ENCODE measurements around the gene CAV2. TPM values are rescaled to one million over a fixed set of nuclear protein-coding genes. Genes with fewer than 3 reads are reported as not detected.

Gene CAV2
- total and polyA plus RNA-seq, 10 donors, result 15.5 to 107 (median 72.7) TPM

- peak overlapping the region; percentile 72 to 93 (median 88) for H3K27ac ChIP-seq
- H3K36me3 ChIP-seq, result no peaks in the 10 kb centered on the region
- WGBS, 5 donors, result 4 to 19% (median 7%) methylated on average over 28 to 36 of the region's 36 CpGs
- peak overlapping the region; percentile 49 to 74 (median 54) for H3K4me3 ChIP-seq
- peaks cover 0 to 49% (median 16%) of the 10 kb centered on the region in 7 donors for H3K27me3 ChIP-seq (replicated peaks in 1 of 7)
- peaks cover 0 to 25% (median 15%) of the 10 kb centered on the region in 6 donors for H3K4me1 ChIP-seq
- TF ChIP-seq CTCF (IDR thresholded peaks at IDR 0.05 in 8 of 11, conservative IDR thresholded peaks at IDR 0.05 in 3 of 11), result no peak
- TF ChIP-seq POLR2AphosphoS5 (IDR thresholded peaks at IDR 0.05), result peak; percentile 38 to 68 (median 59)
- TF ChIP-seq POLR2A (IDR thresholded peaks at IDR 0.05), result peak in 1 of 3 donors; percentile 36
- intact Hi-C loops (cut with DNase I; ENCODE audit: low total_unique reads), result no loop called here
- peak; percentile 68 for DNase-seq
- peaks cover 0 to under 1% (median 0%) of the 10 kb centered on the region in 8 donors for H3K9me3 ChIP-seq
These were observed 728 bp downstream of the CAV2 start for GRCh38 chr7:116500078-116500853.

GRCh38 chr7:116501425-116502167, 2.1 kb downstream of the CAV2 start:
- DNase-seq, result no peak
- peaks cover 0 to 49% (median 16%) of the 10 kb centered on the region in 7 donors for H3K27me3 ChIP-seq (replicated peaks in 1 of 7)
- H3K4me3 ChIP-seq, result peak overlapping the region in 7 of 8 donors; percentile 49 to 74 (median 56)
- peaks cover 0 to 25% (median 15%) of the 10 kb centered on the region in 6 donors for H3K4me1 ChIP-seq
- WGBS, 5 donors, result 66 to 75% (median 73%) methylated on average over 5 of the region's 5 CpGs
- intact Hi-C loops (cut with DNase I; ENCODE audit: low total_unique reads), result no loop called here
- TF ChIP-seq POLR2AphosphoS5 (IDR thresholded peaks at IDR 0.05), result no peak
- TF ChIP-seq POLR2A (IDR thresholded peaks at IDR 0.05), result no peak
- no peak for TF ChIP-seq CTCF (IDR thresholded peaks at IDR 0.05 in 8 of 11, conservative IDR thresholded peaks at IDR 0.05 in 3 of 11)
- H3K27ac ChIP-seq, result peak overlapping the region in 7 of 8 donors; percentile 84 to 93 (median 89)
- peaks cover 0 to 3% (median 0%) of the 10 kb centered on the region in 8 donors for H3K9me3 ChIP-seq
- H3K36me3 ChIP-seq, result peaks cover 0 to 8% (median 0%) of the 10 kb centered on the region in 6 donors

- H3K27ac ChIP-seq, result peak overlapping the region in 6 of 8 donors; percentile 85 to 93 (median 90)
- H3K9me3 ChIP-seq, result peaks cover 0 to 3% (median 0%) of the 10 kb centered on the region in 8 donors
- TF ChIP-seq POLR2AphosphoS5 (IDR thresholded peaks at IDR 0.05) (no peak), CTCF (IDR thresholded peaks at IDR 0.05 in 8 of 11, conservative IDR thresholded peaks at IDR 0.05 in 3 of 11) (no peak)
- peak overlapping the region in 4 of 8 donors; percentile 6 to 74 (median 61) for H3K4me3 ChIP-seq
- no peak for DNase-seq
- peaks cover 0 to 49% (median 16%) of the 10 kb centered on the region in 7 donors for H3K27me3 ChIP-seq (replicated peaks in 1 of 7)
- intact Hi-C loops (cut with DNase I; ENCODE audit: low total_unique reads), result no loop called here
- 93 to 99% (median 96%) methylated on average over 2 of the region's 2 CpGs for WGBS, 5 donors
- peaks cover 0 to 25% (median 15%) of the 10 kb centered on the region in 6 donors for H3K4me1 ChIP-seq
- peaks cover 0 to 13% (median 0%) of the 10 kb centered on the region in 6 donors for H3K36me3 ChIP-seq
These were observed 2.9 kb downstream of the CAV2 start for GRCh38 chr7:116502201-116503096.

Measured in spleen (tissue), 11 donors.